Activated gamma-delta T cell (primary cell): ENCODE data around the gene CCDC74A.
"Not testable (repeated sequence)": the region's sequence is repeated elsewhere in the genome, so short reads cannot be mapped to it uniquely, and the experiment has no call there.

Experiments used
- DNase-seq: peaks from one replicate; lab custom pipeline; 2025; lab: John Stamatoyannopoulos, UW

Gene CCDC74A

GRCh38 chr2:131498321-131498973 is 29.2 kb upstream of the CCDC74A start:
- DNase-seq: not testable (repeated sequence)

GRCh38 chr2:131503587-131503986 is 24.1 kb upstream of the CCDC74A start:
- not testable (repeated sequence) for DNase-seq

GRCh38 chr2:131504082-131504750 is 23.5 kb upstream of the CCDC74A start:
- not testable (repeated sequence) for DNase-seq

GRCh38 chr2:131509615-131510014 is 18.1 kb upstream of the CCDC74A start:
- DNase-seq: no peak

- not testable (repeated sequence) for DNase-seq
Observed at GRCh38 chr2:131511291-131511968, 16.3 kb upstream of the CCDC74A start.

- not testable (repeated sequence) for DNase-seq
Observed at GRCh38 chr2:131511969-131512870, 15.5 kb upstream of the CCDC74A start.

- not testable (repeated sequence) for DNase-seq
Observed at GRCh38 chr2:131514408-131515166, 13.1 kb upstream of the CCDC74A start.

DNA sequence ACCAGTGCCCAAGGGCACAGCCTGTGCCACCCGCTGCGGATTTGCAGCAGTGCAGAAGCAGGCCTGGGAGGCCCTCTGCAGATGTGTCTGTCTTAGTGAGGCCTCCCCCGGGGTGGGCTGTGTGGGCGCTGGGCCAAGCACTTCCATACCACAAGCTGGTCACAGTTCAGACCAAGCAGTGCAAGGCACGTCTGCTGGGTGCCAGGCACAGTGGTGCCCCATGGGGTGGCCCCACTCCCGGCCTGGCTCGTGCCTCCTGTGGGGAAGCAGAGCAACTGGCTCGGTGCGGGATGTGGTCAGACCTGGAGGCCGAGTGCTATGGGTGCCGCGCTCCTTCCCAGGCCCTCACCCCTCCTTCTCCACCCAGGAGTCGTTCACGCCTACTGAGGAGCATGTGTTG is 12.5 kb upstream of the CCDC74A start:
- not testable (repeated sequence) for DNase-seq

GRCh38 chr2:131516011-131516410 is 11.7 kb upstream of the CCDC74A start:
- no peak for DNase-seq

DNA sequence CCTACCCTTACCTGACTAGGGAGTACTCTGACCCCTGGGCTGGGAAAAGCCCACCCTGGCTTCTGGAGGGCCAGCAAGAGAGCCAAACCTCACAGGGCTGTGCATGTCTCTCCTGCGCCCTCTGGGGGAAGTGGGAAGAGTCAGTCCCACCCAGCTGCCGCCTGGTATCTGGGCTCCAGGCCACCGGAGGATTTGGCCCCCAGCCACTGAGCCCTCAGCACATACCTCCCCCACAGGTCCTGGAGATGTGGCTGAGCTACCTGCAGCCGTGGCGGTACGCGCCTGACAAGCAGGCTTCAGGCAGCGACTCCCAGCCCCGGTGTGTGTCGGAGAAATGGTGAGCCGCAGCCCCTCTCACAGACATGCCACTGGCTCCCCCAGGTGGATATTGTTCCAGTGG is 11.1 kb upstream of the CCDC74A start:
- not testable (repeated sequence) for DNase-seq

DNA sequence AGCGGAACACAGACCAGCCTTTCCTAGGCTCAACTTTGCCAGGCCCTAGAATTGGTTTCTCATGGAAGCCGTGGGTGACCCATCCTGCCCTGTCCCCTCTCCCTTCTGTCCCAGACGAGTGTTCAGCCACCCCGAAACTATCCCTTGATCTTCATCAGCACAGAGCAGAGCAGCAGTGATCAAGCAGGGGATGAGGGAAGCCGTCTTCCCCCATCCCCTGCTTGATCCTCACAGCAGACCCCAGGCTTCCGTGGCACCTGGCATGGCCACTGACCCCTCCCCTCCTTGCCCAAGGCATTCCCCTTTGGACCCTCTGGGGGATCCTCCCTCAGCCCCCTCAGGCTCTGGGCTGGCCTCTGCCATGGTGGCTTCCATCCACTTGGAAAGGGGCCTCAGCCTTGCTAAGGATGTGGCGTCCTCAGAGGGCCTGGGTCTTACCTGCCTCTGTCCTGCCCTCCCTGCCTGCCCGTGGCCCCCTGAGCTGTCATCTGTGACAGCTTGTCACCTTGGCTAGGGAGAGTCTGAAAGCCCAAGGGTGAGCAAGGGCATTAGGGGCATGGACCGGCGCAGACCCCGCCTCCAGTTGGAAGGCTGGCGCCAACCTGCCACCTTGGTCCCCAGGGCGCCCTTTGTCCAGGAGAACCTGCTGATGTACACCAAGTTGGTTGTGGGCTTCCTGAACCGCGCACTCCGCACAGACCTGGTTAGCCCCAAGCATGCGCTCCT is 10.4 kb upstream of the CCDC74A start:
- no peak for DNase-seq

GRCh38 chr2:131517856-131518255 is 9.8 kb upstream of the CCDC74A start:
- not testable (repeated sequence) for DNase-seq

DNA sequence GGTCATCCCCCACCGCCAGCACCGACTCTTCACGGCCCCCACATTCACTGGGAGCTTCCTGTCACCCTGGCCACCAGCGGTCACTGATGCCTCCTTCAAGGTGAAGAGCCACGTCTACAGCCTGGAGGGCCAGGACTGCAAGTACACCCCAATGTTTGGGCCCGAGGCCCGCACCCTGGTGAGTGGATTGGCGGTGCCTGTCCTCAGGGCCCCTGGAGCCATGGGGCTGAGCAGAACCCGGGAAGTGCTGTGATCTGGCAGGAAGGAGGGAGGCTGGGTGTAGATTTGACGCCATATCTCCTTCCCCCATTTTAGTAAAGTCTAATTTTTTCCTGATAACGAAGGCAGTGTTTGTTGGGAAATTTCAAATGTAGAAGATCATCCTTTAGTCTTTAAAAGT is 9.2 kb upstream of the CCDC74A start:
- DNase-seq: not testable (repeated sequence)

DNA sequence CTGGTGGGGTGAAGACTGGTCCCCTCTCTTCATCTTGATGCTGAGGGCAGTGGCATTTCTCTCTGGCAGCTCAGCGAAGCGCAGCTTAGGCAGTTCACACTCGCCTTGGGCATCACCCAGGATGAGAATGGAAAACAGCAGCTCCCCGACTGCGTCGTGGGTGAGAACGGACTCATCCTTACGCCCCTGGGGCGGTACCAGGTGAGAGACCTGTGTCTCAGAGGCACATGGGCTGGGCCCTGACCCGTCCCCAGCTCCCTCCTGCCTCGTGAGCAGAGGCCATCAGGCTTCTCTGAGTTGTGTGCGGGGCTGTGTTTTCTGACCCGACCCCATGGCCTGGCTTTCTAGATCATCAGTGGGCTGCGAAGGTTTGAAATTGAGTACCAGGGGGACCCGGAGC is 8.2 kb upstream of the CCDC74A start:
- no peak for DNase-seq

DNA sequence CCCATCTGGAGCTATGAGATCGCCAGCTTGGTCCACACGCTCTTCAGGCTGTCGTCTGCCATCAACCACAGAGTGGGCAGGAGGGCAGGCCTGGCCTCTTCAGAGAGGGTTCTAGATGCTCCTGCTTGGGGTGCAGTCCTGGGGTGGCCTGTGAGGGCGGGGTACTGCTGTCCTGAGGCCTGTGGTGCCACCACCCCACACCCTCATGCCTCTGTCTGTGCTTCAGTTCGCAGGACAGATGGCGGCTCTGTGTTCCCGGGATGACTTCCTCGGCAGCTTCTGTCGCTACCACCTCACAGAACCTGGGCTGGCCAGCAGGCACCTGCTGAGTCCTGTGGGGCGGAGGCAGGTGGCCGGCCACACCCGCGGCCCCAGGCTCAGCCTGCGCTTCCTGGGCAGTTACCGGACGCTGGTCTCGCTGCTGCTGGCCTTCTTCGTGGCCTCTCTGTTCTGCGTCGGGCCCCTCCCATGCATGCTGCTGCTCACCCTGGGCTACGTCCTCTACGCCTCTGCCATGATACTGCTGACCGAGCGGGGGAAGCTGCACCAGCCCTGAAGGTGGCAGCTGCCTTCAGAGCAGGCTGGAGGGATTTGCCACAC is 7.7 kb upstream of the CCDC74A start:
- not testable (repeated sequence) for DNase-seq

DNA sequence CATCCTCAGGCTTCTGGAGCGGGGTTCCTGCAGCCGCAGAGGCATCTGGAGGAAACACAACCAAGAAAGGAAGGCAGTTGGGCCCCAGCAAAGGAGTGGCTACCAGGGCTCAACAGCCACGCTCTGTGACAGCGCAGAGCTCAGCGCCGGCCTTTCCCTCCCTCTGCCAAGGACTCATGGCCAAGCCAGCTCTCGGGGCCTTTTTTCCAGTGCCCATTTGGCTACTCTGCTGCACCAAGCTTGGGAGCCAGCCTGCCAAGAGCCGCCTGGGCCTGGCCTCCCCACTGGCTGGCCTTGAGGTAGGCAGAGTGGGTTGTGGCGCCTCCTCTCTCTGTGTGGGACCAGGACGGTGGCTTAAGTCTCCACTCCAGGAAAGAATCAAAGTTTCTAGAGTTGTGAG is 7.2 kb upstream of the CCDC74A start:
- no peak for DNase-seq

- DNase-seq: not testable (repeated sequence)
Observed at GRCh38 chr2:131521524-131521923, 6.2 kb upstream of the CCDC74A start.

- DNase-seq: no peak
Observed at GRCh38 chr2:131521961-131522781, 5.5 kb upstream of the CCDC74A start.

GRCh38 chr2:131525256-131525655 is 2.4 kb upstream of the CCDC74A start:
- DNase-seq: not testable (repeated sequence)
